MM.1S (cell line): ENCODE measurements around the gene RHOT2.

Experiments used
- DNase-seq: peaks from one replicate; pipeline ENCODE4 v3.0.0-alpha.2; 2015
- H2AFZ ChIP-seq: fragments of 300-600 bp; sonication (generic); 2 replicates; pipeline ENCODE4 v1.6.0; 2016; ENCODE audit warnings: antibody characterized with exemption, low read length
- H3F3A ChIP-seq: fragments of 300-600 bp; sonication (generic); 2 replicates; pipeline ENCODE4 v1.6.1; 2016; ENCODE audit warnings: mild to moderate bottlenecking, antibody characterized with exemption, low read length, moderate library complexity, mixed read lengths; ENCODE audit not compliant: insufficient read depth
- H3K27ac ChIP-seq: fragments of 300-600 bp; sonication (generic); 2 replicates; pipeline ENCODE4 v1.5.1; 2016; ENCODE audit warnings: mild to moderate bottlenecking, low read length
- H3K27me3 ChIP-seq: fragments of 300-600 bp; sonication (generic); replicated peaks from 2 replicates; pipeline ENCODE4 v1.6.0; 2016; ENCODE audit warnings: low read length; ENCODE audit not compliant: insufficient read depth
- H3K36me3 ChIP-seq: fragments of 300-600 bp; sonication (generic); replicated peaks from 2 replicates; pipeline ENCODE4 v1.6.1; 2016; ENCODE audit warnings: mild to moderate bottlenecking, low read length, mixed read lengths; ENCODE audit not compliant: insufficient read depth
- H3K4me1 ChIP-seq: fragments of 300-600 bp; sonication (generic); 2 replicates; pipeline ENCODE4 v1.6.1; 2016; ENCODE audit warnings: low read length, mixed read lengths
- H3K4me2 ChIP-seq: fragments of 300-600 bp; sonication (generic); 2 replicates; pipeline ENCODE4 v1.6.0; 2016; ENCODE audit warnings: low read depth, low read length
- H3K4me3 ChIP-seq: fragments of 300-600 bp; sonication (generic); 2 replicates; pipeline ENCODE4 v1.5.1; 2016; ENCODE audit warnings: low read length, mixed read lengths
- H3K79me2 ChIP-seq: fragments of 300-600 bp; sonication (generic); 2 replicates; pipeline ENCODE4 v1.6.1; 2016; ENCODE audit warnings: mixed run types, low read length, mixed read lengths
- H3K9ac ChIP-seq: fragments of 300-600 bp; sonication (generic); 2 replicates; pipeline ENCODE4 v1.6.1; 2016; ENCODE audit warnings: low read length, mixed read lengths
- H3K9me2 ChIP-seq: fragments of 300-600 bp; sonication (generic); replicated peaks from 2 replicates; pipeline ENCODE4 v1.6.1; 2016; ENCODE audit warnings: mild to moderate bottlenecking, low read length, mixed read lengths; ENCODE audit not compliant: insufficient read depth
- H3K9me3 ChIP-seq: fragments of 300-600 bp; sonication (generic); replicated peaks from 2 replicates; pipeline ENCODE4 v1.6.1; 2016; ENCODE audit warnings: mild to moderate bottlenecking, low read length, mixed read lengths; ENCODE audit not compliant: insufficient read depth
- H4K20me1 ChIP-seq: fragments of 300-600 bp; sonication (generic); 2 replicates; pipeline ENCODE4 v1.6.1; 2016; ENCODE audit warnings: mild to moderate bottlenecking, low read length, moderate library complexity, mixed read lengths; ENCODE audit not compliant: insufficient read depth
- CTCF ChIP-seq: fragments of 300-600 bp; sonication (generic); IDR thresholded peaks from 2 replicates; pipeline ENCODE4 v1.5.1; 2016; ENCODE audit warnings: antibody characterized with exemption, low read length, mixed read lengths
- EZH2 ChIP-seq: fragments of 300-600 bp; sonication (generic); optimal IDR thresholded peaks from 2 replicates; pipeline ENCODE3; 2017; ENCODE audit warnings: low read depth, mild to moderate bottlenecking, antibody characterized with exemption, low read length, mixed read lengths
- EZH2phosphoT487 ChIP-seq: fragments of 300-600 bp; sonication (generic); IDR thresholded peaks from 2 replicates; pipeline ENCODE4 v1.6.1; 2018; ENCODE audit warnings: antibody characterized with exemption, low read length

The RHOT2 gene

GRCh38 chr16:668519-669171 lies 713 bp downstream of the RHOT2 start:
- H3K79me2 ChIP-seq = peaks cover 24% of the 10 kb centered on the region
- peak overlapping the region; percentile 63; the same call in 1 of the 2 replicates for H2AFZ ChIP-seq
- H3K27ac ChIP-seq = no peak overlapping the region
- H3F3A ChIP-seq = no peaks in the 10 kb centered on the region
- no peaks in the 10 kb centered on the region for H3K27me3 ChIP-seq
- no peaks in the 10 kb centered on the region for H3K9me2 ChIP-seq
- peak overlapping the region; percentile 87 for H3K4me2 ChIP-seq
- H4K20me1 ChIP-seq = no peaks in the 10 kb centered on the region
- H3K4me1 ChIP-seq = peaks cover 11% of the 10 kb centered on the region; the same call in 1 of the 2 replicates
- H3K4me3 ChIP-seq = peak overlapping the region; percentile 93
- no peak for DNase-seq
- no peaks in the 10 kb centered on the region for H3K9me3 ChIP-seq
- H3K9ac ChIP-seq = peak overlapping the region; percentile 95
- TF ChIP-seq EZH2 (no peak), CTCF (no peak), EZH2phosphoT487 (no peak)
- no peaks in the 10 kb centered on the region; the same call in 1 of the 2 replicates for H3K36me3 ChIP-seq

GRCh38 chr16:669666-670065 lies 1.7 kb downstream of the RHOT2 start:
- no peak for DNase-seq
- no peak overlapping the region for H2AFZ ChIP-seq
- H3K9ac ChIP-seq = no peak overlapping the region
- H3F3A ChIP-seq = no peaks in the 10 kb centered on the region
- no peaks in the 10 kb centered on the region; the same call in 1 of the 2 replicates for H3K36me3 ChIP-seq
- H3K27me3 ChIP-seq = no peaks in the 10 kb centered on the region
- H3K4me1 ChIP-seq = peaks cover 11% of the 10 kb centered on the region; the same call in 1 of the 2 replicates
- no peaks in the 10 kb centered on the region for H3K9me3 ChIP-seq
- peaks cover 24% of the 10 kb centered on the region for H3K79me2 ChIP-seq
- no peak overlapping the region for H3K27ac ChIP-seq
- H3K4me2 ChIP-seq = peak overlapping the region; percentile 87; the same call in 1 of the 2 replicates
- TF ChIP-seq EZH2 = no peak
- no peak for TF ChIP-seq CTCF
- TF ChIP-seq EZH2phosphoT487 = no peak
- no peaks in the 10 kb centered on the region for H3K9me2 ChIP-seq
- no peak overlapping the region for H3K4me3 ChIP-seq
- H4K20me1 ChIP-seq = no peaks in the 10 kb centered on the region

GRCh38 chr16:670485-671352 lies 2.8 kb downstream of the RHOT2 start:
- DNase-seq = no peak
- TF ChIP-seq EZH2phosphoT487 (no peak), CTCF (no peak), EZH2 (no peak)
- Histone ChIP-seq H3K9me3 (no peaks in the 10 kb centered on the region), H3F3A (no peaks in the 10 kb centered on the region), H3K4me1 (peaks cover 11% of the 10 kb centered on the region; the same call in 1 of the 2 replicates), H3K9me2 (no peaks in the 10 kb centered on the region), H3K36me3 (no peaks in the 10 kb centered on the region; the same call in 1 of the 2 replicates), H3K4me3 (no peak overlapping the region), H2AFZ (no peak overlapping the region), H3K27me3 (no peaks in the 10 kb centered on the region), H3K9ac (no peak overlapping the region), H3K27ac (no peak overlapping the region), H4K20me1 (no peaks in the 10 kb centered on the region), H3K4me2 (no peak overlapping the region), H3K79me2 (peaks cover 24% of the 10 kb centered on the region)
